SK-N-SH (cell line): ENCODE measurements around the gene HAUS7. TPM values are rescaled to one million over a fixed set of nuclear protein-coding genes. Genes with fewer than 3 reads are reported as not detected.

ENCODE experiments used
- CTCF ChIA-PET: fragments of 300-600, 350-600 bp; formaldehyde crosslinking; extraction: SDS; loops from one replicate; lab custom pipeline; 2021; lab: Yijun Ruan, JAX
- POLR2A ChIA-PET: fragments of 350-600 bp; sonication (Branson Sonifier 250); formaldehyde crosslinking; extraction: SDS; loops from one replicate; lab custom pipeline; 2020; ENCODE audit warnings: antibody characterized with exemption, inconsistent platforms; lab: Yijun Ruan, JAX
- DNase-seq: peaks from one replicate; pipeline ENCODE4 v3.0.0; 2012
- H2AFZ ChIP-seq: fragments of 200-600 bp; sonication (generic); 2 replicates; pipeline ENCODE4 v1.8.1; 2016; ENCODE audit warnings: antibody characterized with exemption, mild to moderate bottlenecking, low read depth
- H3F3A ChIP-seq: fragments of 200-600 bp; sonication (generic); replicated peaks from 2 replicates; pipeline ENCODE3; 2016; ENCODE audit warnings: antibody characterized with exemption, mild to moderate bottlenecking; ENCODE audit not compliant: insufficient read depth
- H3K27ac ChIP-seq, 2 experiments: fragments of 200-500 bp in 1 of 2; fragments of 200-600 bp in 1 of 2; sonication (Bioruptor generic) in 1 of 2; sonication (generic), shearing (Covaris generic) in 1 of 2; 2 replicates each; pipeline versions ENCODE4 v1.5.1 to v1.6.1; 2014 to 2016; ENCODE audit warnings: low read depth in 2 of 2, inconsistent platforms in 1 of 2, low read length in 1 of 2, mild to moderate bottlenecking in 1 of 2, mixed read lengths in 1 of 2
- H3K27me3 ChIP-seq: fragments of 200-600 bp; sonication (generic), shearing (Covaris generic); 2 replicates; pipeline ENCODE4 v1.6.1; 2016; ENCODE audit warnings: mixed run types; ENCODE audit not compliant: insufficient read depth
- H3K36me3 ChIP-seq, 2 experiments: fragments of 200-500 bp in 1 of 2; fragments of 200-600 bp in 1 of 2; sonication (Bioruptor generic) in 1 of 2; sonication (generic) in 1 of 2; replicated peaks in 1 of 2; 2 replicates each; pipeline versions ENCODE3 to v1.5.1; 2014 to 2016; ENCODE audit warnings: low read length in 1 of 2, mild to moderate bottlenecking in 1 of 2; ENCODE audit not compliant: insufficient read depth in 2 of 2, control insufficient read depth in 1 of 2
- H3K4me1 ChIP-seq, 2 experiments: fragments of 200-500 bp in 1 of 2; fragments of 200-600 bp in 1 of 2; sonication (Bioruptor generic) in 1 of 2; sonication (generic), shearing (Covaris generic) in 1 of 2; 2 replicates each; pipeline versions ENCODE4 v1.5.1 to v1.6.1; 2014 to 2016; ENCODE audit warnings: low read depth in 1 of 2, low read length in 1 of 2, mixed run types in 1 of 2; ENCODE audit not compliant: insufficient read depth in 2 of 2, control insufficient read depth in 1 of 2
- H3K4me2 ChIP-seq: fragments of 200-600 bp; sonication (generic), shearing (Covaris generic); 2 replicates; pipeline ENCODE4 v1.6.1; 2017; ENCODE audit warnings: mixed run types
- H3K4me3 ChIP-seq, 2 experiments: fragments of 200-500 bp in 1 of 2; fragments of 200-600 bp in 1 of 2; sonication (Bioruptor generic) in 1 of 2; sonication (generic), shearing (Covaris generic) in 1 of 2; 2 replicates each; pipeline versions ENCODE4 v1.5.1 to v1.8.1; 2014 to 2016; ENCODE audit warnings: low read depth in 2 of 2, inconsistent platforms in 1 of 2, low read length in 1 of 2, mild to moderate bottlenecking in 1 of 2, mixed read lengths in 1 of 2, moderate library complexity in 1 of 2
- H3K79me2 ChIP-seq: fragments of 200-600 bp; sonication (generic); 2 replicates; pipeline ENCODE4 v1.8.1; 2017; ENCODE audit warnings: mild to moderate bottlenecking; ENCODE audit not compliant: insufficient read depth
- H3K9ac ChIP-seq: fragments of 200-600 bp; sonication (generic); 2 replicates; pipeline ENCODE4 v1.6.1; 2017; ENCODE audit warnings: mixed run types
- H3K9me2 ChIP-seq: fragments of 200-600 bp; sonication (generic); 2 replicates; pipeline ENCODE4 v1.6.1; 2017; ENCODE audit warnings: mixed run types
- H3K9me3 ChIP-seq: fragments of 200-600 bp; sonication (generic); 2 replicates; pipeline ENCODE4 v1.6.1; 2017; ENCODE audit warnings: mixed run types, mild to moderate bottlenecking, moderate library complexity
- H4K20me1 ChIP-seq: fragments of 200-600 bp; sonication (generic); 2 replicates; pipeline ENCODE4 v1.6.1; 2017; ENCODE audit warnings: mild to moderate bottlenecking, mixed run types; ENCODE audit not compliant: insufficient read depth
- CHD2 ChIP-seq: fragments of 150-350 bp; IDR thresholded peaks from 2 replicates; pipeline ENCODE4 v1.6.1; 2018; ENCODE audit warnings: low read length; ENCODE audit not compliant: partially characterized antibody
- CTCF ChIP-seq: fragments of 200-600 bp; sonication (generic); IDR thresholded peaks from 2 replicates; pipeline ENCODE4 v1.6.1; 2017; ENCODE audit warnings: antibody characterized with exemption, mild to moderate bottlenecking, moderate library complexity
- EP300 ChIP-seq, 2 experiments: IDR thresholded peaks; 2 replicates each; pipeline versions ENCODE4 v1.4.0 to v1.6.1; 2012; ENCODE audit warnings: borderline replicate concordance in 1 of 2, low read depth in 1 of 2, low read length in 1 of 2
- EZH2phosphoT487 ChIP-seq: fragments of 200-600 bp; sonication (generic); IDR thresholded peaks from 2 replicates; pipeline ENCODE4 v1.6.1; 2017; ENCODE audit warnings: low read depth, mixed run types, mild to moderate bottlenecking, antibody characterized with exemption, moderate library complexity, borderline replicate concordance
- FOSL2 ChIP-seq: IDR thresholded peaks from 2 replicates; pipeline ENCODE4 v1.4.0; 2012; ENCODE audit warnings: low read depth, mild to moderate bottlenecking, moderate library complexity, borderline replicate concordance
- FOXM1 ChIP-seq: IDR thresholded peaks from 2 replicates; pipeline ENCODE4 v1.4.0; 2012; ENCODE audit warnings: low read depth, mild to moderate bottlenecking
- GABPA ChIP-seq: IDR thresholded peaks from 2 replicates; pipeline ENCODE4 v1.4.0; 2012; ENCODE audit warnings: low read depth, mild to moderate bottlenecking
- GATA2 ChIP-seq: sonication (generic); formaldehyde crosslinking; IDR thresholded peaks from 2 replicates; pipeline ENCODE4 v1.5.0; 2020; ENCODE audit warnings: mild to moderate bottlenecking, missing genetic modification reagents
- MAX ChIP-seq: IDR thresholded peaks from 2 replicates; pipeline ENCODE4 v1.4.0; 2012; ENCODE audit warnings: low read depth
- MEF2A ChIP-seq: IDR thresholded peaks from 2 replicates; pipeline ENCODE4 v1.4.0; 2012; ENCODE audit warnings: low read depth, borderline replicate concordance
- POLR2AphosphoS5 ChIP-seq: IDR thresholded peaks from 2 replicates; pipeline ENCODE4 v1.6.1; 2012; ENCODE audit warnings: low read depth, low read length
- RCOR1 ChIP-seq: fragments of 150-350 bp; IDR thresholded peaks from 2 replicates; pipeline ENCODE4 v1.6.1; 2017; ENCODE audit warnings: antibody characterized with exemption, low read length
- REST ChIP-seq: IDR thresholded peaks from 2 replicates; pipeline ENCODE4 v1.6.1; 2012; ENCODE audit warnings: mild to moderate bottlenecking, low read depth, low read length, moderate library complexity
- SIN3A ChIP-seq: IDR thresholded peaks from 2 replicates; pipeline ENCODE4 v1.6.1; 2012; ENCODE audit warnings: low read depth, mild to moderate bottlenecking, low read length, moderate library complexity, borderline replicate concordance
- TAF1 ChIP-seq: IDR thresholded peaks from 2 replicates; pipeline ENCODE4 v1.6.1; 2012; ENCODE audit warnings: low read depth, mild to moderate bottlenecking, low read length, moderate library complexity, borderline replicate concordance
- TEAD4 ChIP-seq: IDR thresholded peaks from 2 replicates; pipeline ENCODE4 v1.4.0; 2012; ENCODE audit warnings: mild to moderate bottlenecking, borderline replicate concordance; ENCODE audit not compliant: insufficient read depth
- USF1 ChIP-seq: IDR thresholded peaks from 2 replicates; pipeline ENCODE4 v1.4.0; 2012; ENCODE audit warnings: low read depth, borderline replicate concordance
- WGBS: methylation state at CpG from one replicate; pipeline ENCODE4 v1.1.6; 2017; ENCODE audit warnings: low lambda C conversion rate; 5-methylcytosine and 5-hydroxymethylcytosine counted together
- polyA plus RNA-seq, 3 experiments: library from polyadenylated mRNA; depleted of rRNA; stranded (reverse); fragments of >200 nt; gene quantifications; 2 replicates each; pipeline ENCODE4 v1.2.3, GENCODE V29; 2012

The HAUS7 gene
- polyA plus RNA-seq, 1 of the 3 experiments (the other 2 are of a cell fraction) = 39.7 TPM

GRCh38 chrX:153468008-153468580 is 2.3 kb downstream of the HAUS7 start:
- H2AFZ ChIP-seq = no peak overlapping the region
- no peak overlapping the region for H3K4me2 ChIP-seq
- DNase-seq = no peak
- H3K79me2 ChIP-seq = peaks cover 11% of the 10 kb centered on the region
- H3K4me3 ChIP-seq = no peak overlapping the region
- WGBS = 80% methylated on average over 1 of the region's 12 CpGs
- H3K27ac ChIP-seq = no peak overlapping the region
- H3K27me3 ChIP-seq = no peaks in the 10 kb centered on the region; the same call in 1 of the 2 replicates
- no peak for TF ChIP-seq REST
- TF ChIP-seq RCOR1 = no peak
- no peak for TF ChIP-seq CHD2
- TF ChIP-seq EZH2phosphoT487 = no peak
- TF ChIP-seq TAF1 = no peak
- TF ChIP-seq POLR2AphosphoS5 = no peak
- TF ChIP-seq GATA2 (CRISPR knock-in tag) = no peak
- no peak for TF ChIP-seq FOSL2
- no peak for TF ChIP-seq TEAD4
- TF ChIP-seq FOXM1 = no peak
- no peak for TF ChIP-seq CTCF
- TF ChIP-seq SIN3A = no peak
- no peak for TF ChIP-seq USF1
- TF ChIP-seq GABPA = no peak
- no peak for TF ChIP-seq EP300 (IDR thresholded peaks at IDR 0.05; ENCODE audit: borderline replicate concordance in 1 of 2, low read depth in 1 of 2, low read length in 1 of 2)
- TF ChIP-seq MAX = no peak
- no peak for TF ChIP-seq MEF2A
- H3K36me3 ChIP-seq = peaks cover 0 to 8% of the 10 kb centered on the region in 2 experiments
- H3K9me3 ChIP-seq = no peaks in the 10 kb centered on the region
- no peaks in the 10 kb centered on the region for H3F3A ChIP-seq
- ChIA-PET CTCF (interaction anchor here (1.5 to 11.6 kb wide), 3 partner anchors 11 to 71 kb away, joined by 3 to 203 read pairs (median 6); no protein-coding TSS in a partner anchor), POLR2A (no interaction called here)
- no peaks in the 10 kb centered on the region for H4K20me1 ChIP-seq
- peaks cover 0 to 7% of the 10 kb centered on the region in 2 experiments; a peak in 1 of 4 replicates for H3K4me1 ChIP-seq
- H3K9ac ChIP-seq = no peak overlapping the region
- no peaks in the 10 kb centered on the region for H3K9me2 ChIP-seq
